NT2/D1 (cell line): ENCODE results near the gene PELI3.
A peak's percentile ranks its signal among the peaks of the same experiment; 100 is the strongest.

Source experiments
- DNase-seq: peaks from one replicate; pipeline ENCODE4 v3.0.0-alpha.2; 2011; ENCODE audit warnings: low read depth, low spot score
- H3K27me3 ChIP-seq: 2 replicates; pipeline ENCODE4 v1.6.0; 2011; ENCODE audit warnings: mild to moderate bottlenecking; ENCODE audit not compliant: insufficient read length, insufficient read depth
- H3K36me3 ChIP-seq: 2 replicates; pipeline ENCODE4 v1.6.1; 2011; ENCODE audit warnings: mild to moderate bottlenecking, low read length, mixed read lengths; ENCODE audit not compliant: insufficient read depth, insufficient read length
- H3K4me1 ChIP-seq: 2 replicates; pipeline ENCODE4 v1.5.1; 2011; ENCODE audit not compliant: insufficient read depth, insufficient read length
- H3K4me3 ChIP-seq: 2 replicates; pipeline ENCODE4 v1.5.1; 2011; ENCODE audit warnings: low read depth; ENCODE audit not compliant: insufficient read length
- H3K9ac ChIP-seq: 2 replicates; pipeline ENCODE4 v1.6.0; 2011; ENCODE audit warnings: low read depth; ENCODE audit not compliant: insufficient read length
- H3K9me3 ChIP-seq: 2 replicates; pipeline ENCODE4 v1.5.1; 2011; ENCODE audit warnings: mild to moderate bottlenecking, low read length; ENCODE audit not compliant: insufficient read depth
- SUZ12 ChIP-seq: IDR thresholded peaks from 2 replicates; pipeline ENCODE4 v1.6.1; 2011; ENCODE audit not compliant: insufficient read length, insufficient read depth; ENCODE audit errors: extremely low read depth
- YY1 ChIP-seq: IDR thresholded peaks from 2 replicates; pipeline ENCODE4 v1.6.1; 2011; ENCODE audit not compliant: insufficient read length, insufficient read depth
- ZNF274 ChIP-seq: IDR thresholded peaks from 2 replicates; pipeline ENCODE4 v1.6.1; 2011; ENCODE audit warnings: mild to moderate bottlenecking, low read depth, low read length

Gene PELI3

GRCh38 chr11:66466225-66467033 is at the start of gene PELI3:
Gene PELI3 (plus strand): TSS chr11:66466905. CDS start chr11:66468129, 1,224 bp downstream.
- DNase-seq, result peak; percentile 86
- peaks cover 24% of the 10 kb centered on the region for H3K4me1 ChIP-seq
- peaks cover 7% of the 10 kb centered on the region for H3K36me3 ChIP-seq
- TF ChIP-seq YY1 (no peak), ZNF274 (no peak), SUZ12 (no peak)
- peaks cover 9% of the 10 kb centered on the region for H3K27me3 ChIP-seq
- no peaks in the 10 kb centered on the region for H3K9me3 ChIP-seq
- peak within 1 kb of the TSS; percentile 71 for H3K4me3 ChIP-seq
- peak within 1 kb of the TSS; percentile 79 for H3K9ac ChIP-seq

DNA sequence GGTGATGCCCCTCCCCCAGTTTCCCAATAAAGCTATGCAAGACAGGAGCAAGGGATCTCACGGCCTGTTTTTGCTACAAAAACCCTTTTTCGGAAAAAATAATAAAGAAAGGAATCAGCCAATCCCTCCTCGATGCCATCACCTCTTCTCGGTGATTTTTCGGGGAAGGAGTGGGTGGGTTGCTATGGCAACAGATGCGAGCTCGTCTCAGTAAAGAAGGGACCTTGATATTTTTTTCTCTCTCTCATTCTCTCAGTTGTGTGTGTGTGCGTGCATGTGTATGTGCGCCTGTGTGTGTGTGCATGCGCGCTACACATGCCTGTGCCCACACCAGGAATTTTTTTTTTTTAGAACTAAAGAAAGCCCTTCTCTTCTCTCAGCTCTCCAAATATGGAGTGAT is 49.7 kb upstream of the PELI3 start:
- H3K4me3 ChIP-seq, result no peak overlapping the region
- H3K36me3 ChIP-seq, result peaks cover 11% of the 10 kb centered on the region
- H3K9me3 ChIP-seq, result no peaks in the 10 kb centered on the region
- no peak for TF ChIP-seq YY1
- no peak for TF ChIP-seq ZNF274
- TF ChIP-seq SUZ12, result no peak
- peaks cover 32% of the 10 kb centered on the region for H3K27me3 ChIP-seq
- peaks cover 32% of the 10 kb centered on the region for H3K4me1 ChIP-seq
- DNase-seq, result no peak
- no peak overlapping the region for H3K9ac ChIP-seq

GRCh38 chr11:66418168-66418985 is 48.3 kb upstream of the PELI3 start:
- Histone ChIP-seq H3K4me3 (no peak overlapping the region), H3K9ac (no peak overlapping the region), H3K27me3 (peaks cover 32% of the 10 kb centered on the region), H3K4me1 (peaks cover 20% of the 10 kb centered on the region), H3K9me3 (no peaks in the 10 kb centered on the region), H3K36me3 (peaks cover 14% of the 10 kb centered on the region)
- DNase-seq, result peak; percentile 81
- TF ChIP-seq ZNF274 (no peak), SUZ12 (peak; percentile 54)

DNA sequence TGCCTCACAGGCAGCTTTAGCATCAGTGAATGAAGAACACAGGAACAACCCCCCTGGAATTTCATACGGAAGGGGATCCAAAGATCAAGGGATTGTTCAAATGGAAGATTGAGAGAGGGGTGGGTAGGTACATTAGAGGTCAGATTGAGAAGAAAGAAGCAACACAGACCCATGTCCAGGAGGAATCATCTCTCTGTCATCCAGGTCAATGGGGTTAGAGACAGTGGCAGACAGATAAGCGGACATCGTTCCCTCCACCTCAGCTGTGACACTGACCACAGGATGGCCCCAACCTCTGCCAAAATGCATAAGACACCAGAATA is 47.8 kb upstream of the PELI3 start:
- TF ChIP-seq ZNF274 (no peak), YY1 (no peak), SUZ12 (no peak)
- H3K9ac ChIP-seq, result no peak overlapping the region
- no peak for DNase-seq
- H3K4me3 ChIP-seq, result no peak overlapping the region
- H3K9me3 ChIP-seq, result no peaks in the 10 kb centered on the region
- peaks cover 18% of the 10 kb centered on the region for H3K36me3 ChIP-seq
- peaks cover 14% of the 10 kb centered on the region for H3K4me1 ChIP-seq
- H3K27me3 ChIP-seq, result peaks cover 32% of the 10 kb centered on the region

GRCh38 chr11:66419825-66420224 is 46.9 kb upstream of the PELI3 start:
- H3K27me3 ChIP-seq, result peaks cover 32% of the 10 kb centered on the region
- H3K4me1 ChIP-seq, result peaks cover 14% of the 10 kb centered on the region
- no peak for DNase-seq
- H3K4me3 ChIP-seq, result no peak overlapping the region
- TF ChIP-seq YY1 (no peak), SUZ12 (peak; percentile 31), ZNF274 (no peak)
- no peaks in the 10 kb centered on the region for H3K9me3 ChIP-seq
- no peak overlapping the region for H3K9ac ChIP-seq
- peaks cover 26% of the 10 kb centered on the region for H3K36me3 ChIP-seq

DNA sequence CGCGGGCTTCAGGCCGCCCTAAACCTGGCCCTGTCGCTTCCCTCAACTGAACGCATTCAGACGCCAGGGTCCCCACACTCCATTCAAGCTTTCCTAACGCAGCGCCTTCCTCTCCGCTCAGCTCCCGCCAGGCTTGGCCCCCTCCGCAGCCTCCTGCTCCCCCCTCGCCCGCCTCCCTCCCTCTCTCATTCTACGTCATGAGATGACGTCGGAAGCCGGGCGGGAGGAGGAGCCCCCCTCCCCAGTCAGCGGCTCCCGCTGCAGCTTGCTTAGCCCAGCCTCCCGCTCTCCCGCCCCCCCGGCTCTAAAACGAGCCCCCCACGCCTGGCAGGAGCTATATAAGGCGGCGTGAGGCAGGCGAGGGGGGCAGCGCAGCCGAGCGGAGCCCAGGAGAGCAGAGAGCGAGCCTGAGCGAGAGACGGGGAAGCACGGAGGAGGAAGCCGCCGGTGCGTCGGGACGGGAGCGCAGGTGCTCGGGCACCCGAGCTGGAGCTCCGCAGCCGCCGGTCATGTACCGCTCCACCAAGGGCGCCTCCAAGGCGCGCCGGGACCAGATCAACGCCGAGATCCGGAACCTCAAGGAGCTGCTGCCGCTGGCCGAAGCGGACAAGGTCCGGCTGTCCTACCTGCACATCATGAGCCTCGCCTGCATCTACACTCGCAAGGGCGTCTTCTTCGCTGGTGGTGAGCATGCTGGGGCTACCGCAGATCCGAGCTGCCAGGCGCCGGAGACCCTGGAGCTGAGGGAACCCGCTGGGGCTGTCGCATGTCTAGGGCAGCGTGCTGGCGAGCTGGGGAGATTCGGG is 45.8 kb upstream of the PELI3 start, which contains the start of gene NPAS4:
NPAS4 (plus strand) TSS at position 365 of the 806 bp plus-strand sequence; CDS start at position 510, 145 bp downstream.
- H3K27me3 ChIP-seq, result peaks cover 32% of the 10 kb centered on the region
- no peak for DNase-seq
- H3K4me1 ChIP-seq, result peaks cover 14% of the 10 kb centered on the region
- TF ChIP-seq SUZ12, result peak; percentile 93
- TF ChIP-seq YY1, result no peak
- H3K4me3 ChIP-seq, result peak within 1 kb of the TSS; percentile 2
- no peaks in the 10 kb centered on the region for H3K9me3 ChIP-seq
- H3K36me3 ChIP-seq, result peaks cover 35% of the 10 kb centered on the region
- H3K9ac ChIP-seq, result peak within 1 kb of the TSS; percentile 6
